CD4-positive, alpha-beta T cell treated with Interleukin-17A for 1 hour (primary cell): ENCODE results near the gene ANO3.
"Not testable (repeated sequence)": the region's sequence is repeated elsewhere in the genome, so short reads cannot be mapped to it uniquely, and the experiment has no call there.

Experiments used
- DNase-seq: peaks from one replicate; pipeline ENCODE4 v3.0.0-alpha.2; 2020

Gene ANO3

DNA sequence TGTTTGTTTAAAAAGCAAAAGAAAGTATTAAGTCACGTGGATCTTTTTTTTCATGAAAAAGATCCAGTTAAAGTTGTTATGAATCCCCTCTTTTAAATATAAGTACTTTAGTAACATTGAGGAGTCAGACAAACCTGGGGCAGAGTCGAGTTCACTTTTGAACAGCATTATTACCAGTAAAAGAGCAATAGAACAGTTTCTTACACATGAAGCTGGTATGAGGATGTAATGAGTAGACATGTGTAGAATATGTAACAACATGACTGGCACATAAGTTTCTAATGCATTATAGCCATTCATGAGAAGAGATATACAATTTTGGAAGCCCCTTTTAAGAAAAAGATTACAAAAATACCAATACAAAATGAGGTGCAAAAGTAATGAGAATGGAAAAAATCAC is 247.8 kb downstream of the ANO3 start:
- DNase-seq, result no peak

DNA sequence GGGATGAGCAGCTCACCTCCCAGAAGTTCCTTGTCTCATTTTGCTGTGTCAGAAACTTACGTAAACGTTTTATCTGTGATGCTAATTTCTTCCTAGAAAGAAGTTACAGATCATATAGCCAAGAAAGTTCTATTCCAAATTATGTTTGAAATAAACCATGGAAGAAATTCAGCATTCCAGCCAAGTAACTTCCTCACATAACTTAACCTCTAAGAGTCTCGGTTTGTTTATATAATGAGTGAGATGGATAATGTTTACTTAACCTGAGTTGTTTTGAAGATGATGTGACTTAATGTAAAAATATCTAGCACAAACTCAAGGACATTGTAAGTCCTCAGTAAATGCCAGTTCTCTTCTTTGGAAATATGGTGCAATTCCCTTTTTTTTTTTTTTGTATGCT is 249.0 kb downstream of the ANO3 start:
- DNase-seq, result no peak

GRCh38 chr11:26583550-26583949 is 251.6 kb downstream of the ANO3 start:
- no peak for DNase-seq

DNA sequence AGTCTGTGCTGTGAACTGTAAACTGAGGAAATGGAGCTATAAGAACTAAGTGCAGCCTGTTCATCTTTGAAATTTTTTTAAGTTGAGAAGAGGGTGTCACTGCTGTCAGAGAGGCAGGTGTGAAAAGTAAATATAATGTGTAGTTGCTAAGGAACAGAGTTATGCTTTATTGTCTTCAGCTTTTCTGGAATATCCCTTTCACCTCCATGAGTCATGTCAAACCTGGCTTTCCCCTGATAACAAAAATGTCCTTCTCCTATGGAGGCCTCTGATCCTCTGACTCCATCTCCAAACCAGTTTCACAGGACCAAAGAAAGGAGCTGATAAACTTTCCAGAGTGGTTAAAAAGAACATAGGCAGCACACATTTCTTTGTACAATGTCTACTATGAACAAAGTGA is 252.9 kb downstream of the ANO3 start:
- no peak for DNase-seq

GRCh38 chr11:26587073-26587472 is 255.1 kb downstream of the ANO3 start:
- no peak for DNase-seq

DNA sequence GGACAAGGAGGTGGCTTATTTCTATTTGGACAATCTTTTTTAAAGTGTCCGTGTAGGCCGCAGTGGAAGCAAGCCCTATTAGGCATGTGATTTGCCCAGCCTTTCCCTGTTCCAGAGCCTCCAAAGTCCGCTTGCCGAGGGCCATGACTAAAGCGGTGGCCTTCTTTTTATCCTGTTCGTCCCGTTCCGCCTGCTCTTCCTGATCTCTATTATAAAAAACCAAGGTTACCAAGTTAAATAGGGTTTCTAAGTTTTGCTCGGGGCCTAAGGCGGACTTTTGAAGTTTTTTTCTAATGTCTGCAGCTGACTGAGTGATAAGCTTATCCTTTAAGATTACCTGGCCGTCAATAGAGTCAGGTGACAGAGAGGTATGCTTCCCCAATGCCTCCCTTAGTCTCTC is 261.8 kb downstream of the ANO3 start:
- DNase-seq, result no peak

GRCh38 chr11:26595207-26595865 is 263.4 kb downstream of the ANO3 start:
- not testable (repeated sequence) for DNase-seq

DNA sequence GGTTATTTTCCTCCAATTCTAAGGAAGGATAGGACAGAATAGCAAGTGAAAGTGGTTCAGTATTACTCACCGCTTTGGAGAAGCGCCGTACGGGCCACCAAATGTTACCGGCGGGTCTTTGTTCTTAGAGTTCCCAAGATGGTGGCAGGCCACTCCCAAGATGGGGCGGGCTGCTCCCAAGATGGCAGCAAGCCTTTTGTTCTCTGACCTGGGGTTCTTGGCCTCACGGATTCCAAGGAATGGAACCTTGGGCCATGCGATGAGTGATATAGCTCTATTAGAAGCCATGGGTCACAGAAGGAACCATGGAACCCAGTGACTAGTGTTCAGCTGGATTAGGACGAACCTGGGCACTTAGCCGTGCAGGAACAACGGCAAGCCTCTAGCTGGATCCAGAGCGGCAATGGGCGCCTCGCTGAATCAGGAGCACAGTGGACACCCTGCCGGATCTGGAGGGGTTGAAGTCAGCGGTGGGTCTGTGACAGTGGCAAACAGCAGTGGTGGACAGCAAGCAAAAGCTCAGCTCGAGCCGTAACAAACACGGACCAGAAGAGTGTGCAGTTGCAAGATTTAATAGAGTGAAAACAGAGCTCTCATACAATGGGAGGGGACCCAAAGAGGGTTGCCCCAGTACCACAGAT is 265.2 kb downstream of the ANO3 start:
- DNase-seq, result not testable (repeated sequence)

DNA sequence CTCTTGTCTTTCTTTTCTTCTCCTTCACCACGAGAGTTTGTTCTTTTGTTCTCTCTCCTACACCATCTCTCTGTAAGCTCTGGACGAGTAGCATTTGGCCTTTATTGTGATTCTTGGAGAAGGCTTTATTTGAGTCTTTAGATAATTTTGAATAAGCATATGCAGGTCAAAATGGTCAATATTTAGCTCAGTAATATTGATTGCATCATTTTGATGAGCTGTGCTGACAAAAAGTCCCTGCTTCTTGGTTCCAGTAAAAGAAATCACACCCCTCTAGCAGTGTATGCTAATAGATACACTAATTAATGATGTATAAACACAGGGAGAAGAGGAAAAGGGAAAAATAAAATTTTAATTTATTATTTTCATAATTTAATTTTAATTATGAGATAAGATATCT is 266.0 kb downstream of the ANO3 start:
- no peak for DNase-seq

GRCh38 chr11:26599425-26599824 is 267.5 kb downstream of the ANO3 start:
- DNase-seq, result no peak

DNA sequence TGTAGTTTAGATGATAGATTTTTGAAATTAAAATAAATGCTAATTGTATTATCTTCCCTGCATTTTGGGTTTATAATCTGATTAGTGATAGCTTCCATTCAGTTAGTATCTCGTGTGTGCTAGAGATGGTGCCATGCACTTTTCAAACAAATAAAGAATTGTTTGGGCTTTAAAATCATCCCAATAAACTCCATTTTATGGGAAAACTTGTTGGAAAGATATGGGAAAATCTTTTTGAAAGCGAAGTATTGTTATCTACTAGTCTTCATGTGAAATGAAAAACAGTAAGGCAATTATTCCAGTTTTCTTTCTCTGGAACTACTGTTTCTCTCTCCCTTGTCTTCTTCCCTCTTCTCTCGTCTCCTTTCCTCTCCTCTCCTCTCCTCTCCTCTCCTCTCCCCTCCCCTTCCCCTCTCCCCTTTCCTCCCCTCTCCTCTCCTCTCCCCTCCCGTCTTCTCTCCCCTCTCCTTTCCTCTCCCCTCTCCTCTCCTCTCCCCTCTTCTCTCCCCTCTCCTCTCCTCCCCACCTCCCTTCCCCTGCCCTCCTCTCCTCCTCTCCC is 268.0 kb downstream of the ANO3 start:
- DNase-seq, result no peak

- DNase-seq, result no peak
Observed at GRCh38 chr11:26607725-26608506, 276.0 kb downstream of the ANO3 start.

DNA sequence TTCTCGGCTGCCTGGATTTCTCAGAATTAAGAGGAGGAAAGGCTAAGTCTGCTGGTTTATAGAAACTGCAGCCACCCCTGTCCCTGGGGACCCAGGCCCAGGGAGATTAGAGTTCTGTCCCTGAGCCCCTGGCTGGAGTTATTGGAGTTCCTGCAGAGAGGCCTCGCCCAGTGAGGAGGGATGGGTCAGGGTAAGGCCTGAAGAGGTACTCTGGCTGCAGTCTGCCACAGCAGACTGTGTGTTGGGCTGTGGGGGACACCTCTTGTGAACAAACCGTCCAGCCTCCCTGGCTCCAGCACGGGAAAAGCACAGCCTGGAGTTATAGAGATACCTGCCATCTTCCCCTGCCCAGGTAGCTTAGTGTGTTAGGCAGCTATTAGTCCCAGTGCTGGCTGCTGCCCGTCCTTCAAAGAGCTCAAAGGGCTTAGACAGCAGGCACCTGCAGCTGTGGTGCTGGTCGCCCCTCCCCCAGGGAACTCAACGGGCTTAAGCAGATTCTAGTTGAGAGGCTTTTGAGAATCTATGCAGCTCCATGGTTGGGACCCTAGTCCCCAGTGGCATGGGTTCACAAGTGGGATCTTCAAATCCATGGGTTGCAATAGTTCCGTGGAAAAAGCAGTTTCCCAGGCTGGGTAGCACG is 276.7 kb downstream of the ANO3 start:
- no peak for DNase-seq

DNA sequence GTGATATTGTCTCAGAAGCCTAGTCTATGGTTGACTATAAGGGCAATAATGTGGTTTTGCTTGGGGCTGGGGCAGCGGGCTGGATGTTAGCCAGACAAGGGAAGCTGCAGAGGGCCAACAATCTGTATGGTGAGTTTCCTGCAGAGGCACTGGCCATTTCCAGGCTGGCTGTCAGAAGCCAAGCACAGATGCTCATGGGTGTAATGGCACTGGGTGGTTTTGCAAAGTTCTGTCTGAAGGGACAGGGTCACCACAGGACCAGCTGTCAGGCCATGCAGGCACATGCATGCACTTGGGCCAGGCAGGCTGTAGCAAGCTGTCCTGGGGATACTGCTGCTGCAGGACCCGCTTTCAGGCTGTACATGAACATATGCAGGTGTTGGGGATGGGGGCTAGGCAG is 281.8 kb downstream of the ANO3 start:
- DNase-seq, result no peak

DNA sequence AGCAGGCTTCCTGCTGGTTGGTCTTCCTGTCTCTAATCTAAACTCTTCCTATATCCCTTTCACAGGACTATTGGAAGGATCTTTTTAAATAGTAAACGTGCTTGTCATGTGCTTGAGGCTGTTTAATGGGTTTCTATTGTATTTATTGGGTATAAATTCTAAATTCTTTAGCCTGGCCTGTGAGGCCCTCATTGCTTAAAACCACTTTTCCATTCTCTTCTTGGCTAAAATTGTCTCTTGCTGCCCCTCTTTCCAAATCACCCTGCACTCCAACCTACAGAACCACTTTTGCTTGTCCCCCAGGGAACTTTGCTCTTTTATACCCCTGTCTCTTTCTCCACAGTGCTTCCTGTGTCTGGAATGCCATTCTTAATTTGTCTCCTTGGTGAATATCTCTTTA is 286.5 kb downstream of the ANO3 start:
- DNase-seq, result no peak

- no peak for DNase-seq
Observed at GRCh38 chr11:26620282-26621045, 288.5 kb downstream of the ANO3 start.

DNA sequence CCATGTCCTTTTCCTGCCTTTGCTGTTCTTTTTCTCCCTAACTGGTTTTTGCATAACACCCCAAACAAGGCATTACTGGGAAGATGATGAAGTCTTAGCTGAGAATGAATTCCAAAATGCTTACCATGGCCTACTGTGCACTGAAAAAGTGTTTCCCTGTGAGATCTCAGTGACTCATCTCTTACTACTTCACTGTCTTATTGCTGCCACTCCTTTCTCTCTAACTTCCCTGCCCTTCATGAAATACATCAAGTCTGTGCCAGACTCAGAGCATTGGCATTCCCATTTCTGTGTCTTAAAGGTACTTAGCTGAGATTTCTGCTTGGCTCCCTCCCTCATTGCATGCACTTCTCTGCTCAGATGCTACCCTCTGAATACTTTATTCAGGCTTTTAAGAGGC is 289.2 kb downstream of the ANO3 start:
- DNase-seq, result no peak

- no peak for DNase-seq
Observed at GRCh38 chr11:26622181-26622580, 290.3 kb downstream of the ANO3 start.

DNA sequence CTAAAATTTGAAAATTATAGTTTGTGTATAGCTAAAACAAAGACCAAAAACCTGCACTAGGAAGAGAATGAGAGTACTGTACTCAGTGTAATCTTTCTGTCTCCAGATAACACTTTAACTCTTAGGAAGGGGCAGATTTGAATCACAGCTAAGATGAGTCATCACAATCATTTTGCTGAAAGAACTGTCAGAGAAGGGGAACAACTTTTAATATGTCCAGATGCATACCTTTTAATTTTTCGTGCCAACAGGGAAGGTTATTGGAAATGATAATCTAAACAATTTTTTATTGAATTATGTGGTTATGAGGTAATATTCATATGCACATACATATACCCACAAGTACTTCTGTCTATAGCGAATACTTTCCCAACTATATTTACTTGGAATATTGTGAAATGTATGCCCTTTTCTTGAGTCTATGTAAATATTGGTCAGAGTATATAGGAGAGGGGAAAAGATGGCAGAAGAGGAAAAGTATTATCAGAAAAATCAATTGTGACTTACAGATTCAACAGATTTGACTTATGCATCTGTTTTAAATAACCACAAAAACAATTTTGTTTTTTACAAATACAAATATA is 291.2 kb downstream of the ANO3 start:
- no peak for DNase-seq

DNA sequence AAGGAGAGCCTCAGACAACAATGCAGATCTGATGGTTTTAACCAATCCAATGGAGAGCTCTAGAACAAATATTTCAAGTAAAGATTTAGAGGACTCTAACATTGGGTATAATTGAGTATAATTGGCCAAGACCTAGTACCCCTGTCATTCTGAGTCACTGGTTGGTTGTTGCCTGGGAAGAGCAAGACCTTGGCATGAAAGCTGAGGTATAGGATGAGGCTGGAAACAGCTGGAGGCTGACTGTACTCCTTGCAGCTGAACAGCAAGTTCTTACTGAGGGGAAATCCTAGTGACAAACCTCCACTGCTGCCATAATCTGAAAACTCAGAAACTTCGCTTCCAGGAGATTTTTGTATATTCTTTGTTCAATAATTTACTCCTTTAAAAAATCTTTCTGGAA is 294.4 kb downstream of the ANO3 start:
- DNase-seq, result no peak

DNA sequence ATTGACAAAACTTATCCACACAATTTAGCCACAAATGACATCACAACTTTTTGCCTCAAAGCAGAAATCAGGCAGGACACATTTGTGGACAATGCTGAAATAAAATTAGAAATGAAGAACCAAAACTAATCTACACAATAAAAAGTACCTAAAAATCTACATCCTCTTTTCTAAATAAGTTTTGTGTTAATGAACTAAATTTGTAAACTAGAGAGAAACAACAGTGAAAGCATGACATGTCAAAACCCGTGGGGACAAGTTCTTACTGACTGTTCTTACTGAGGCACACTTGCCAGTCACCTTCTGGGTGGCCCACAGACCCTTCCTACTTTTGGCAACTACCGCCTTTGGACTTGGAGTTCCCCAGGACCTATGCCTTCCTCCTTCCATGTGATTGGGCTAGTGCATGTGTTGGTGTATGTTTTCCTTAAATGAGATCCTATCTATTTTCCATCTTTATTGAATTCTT is 300.8 kb downstream of the ANO3 start:
- DNase-seq, result no peak

- not testable (repeated sequence) for DNase-seq
Observed at GRCh38 chr11:26643314-26643713, 311.4 kb downstream of the ANO3 start.
